Mesenchymal stem cell (in vitro differentiated cells and primary cell): ENCODE data around the gene LRRC71.
A peak's percentile ranks its signal among the peaks of the same experiment; 100 is the strongest.

Experiments
- DNase-seq: peaks from one replicate; pipeline ENCODE4 v3.0.0-alpha.2; 2013
- H2AFZ ChIP-seq: one replicate; pipeline ENCODE4 v1.6.1; 2013; ENCODE audit warnings: low read depth, mild to moderate bottlenecking, control low read depth, inconsistent platforms, low read length, moderate library complexity
- H2AK5ac ChIP-seq: 2 replicates; pipeline ENCODE4 v1.6.1; 2013; ENCODE audit warnings: low read length, moderate library complexity, mild to moderate bottlenecking, inconsistent platforms; ENCODE audit not compliant: severe bottlenecking
- H2BK120ac ChIP-seq: one replicate; pipeline ENCODE4 v1.6.1; 2013; ENCODE audit warnings: low read depth, mild to moderate bottlenecking, inconsistent platforms, low read length, moderate library complexity
- H2BK12ac ChIP-seq, 2 experiments: one replicate each; pipeline ENCODE4 v1.6.1; 2013; ENCODE audit warnings: inconsistent platforms in 2 of 2, low read length in 2 of 2, mild to moderate bottlenecking in 2 of 2, moderate library complexity in 2 of 2, control low read depth in 1 of 2
- H2BK15ac ChIP-seq: one replicate; pipeline ENCODE4 v1.6.1; 2013; ENCODE audit warnings: mild to moderate bottlenecking, low read depth, inconsistent platforms; ENCODE audit not compliant: poor library complexity, severe bottlenecking
- H2BK5ac ChIP-seq: 2 replicates; pipeline ENCODE4 v1.6.1; 2013; ENCODE audit warnings: low read depth, mild to moderate bottlenecking, low read length, control low read depth, inconsistent platforms; ENCODE audit not compliant: poor library complexity, severe bottlenecking
- H3K14ac ChIP-seq, 2 experiments: one replicate each; pipeline ENCODE4 v1.6.1; 2013; ENCODE audit warnings: inconsistent platforms in 2 of 2, low read length in 2 of 2, control low read depth in 1 of 2, mild to moderate bottlenecking in 1 of 2, moderate library complexity in 1 of 2
- H3K18ac ChIP-seq, 2 experiments: one replicate each; pipeline ENCODE4 v1.6.1; 2013; ENCODE audit warnings: inconsistent platforms in 2 of 2, low read length in 2 of 2, control low read depth in 1 of 2, low read depth in 1 of 2, mild to moderate bottlenecking in 1 of 2
- H3K23ac ChIP-seq, 2 experiments: one replicate each; pipeline ENCODE4 v1.6.1; 2013; ENCODE audit warnings: inconsistent platforms in 2 of 2, low read length in 2 of 2, mild to moderate bottlenecking in 2 of 2, moderate library complexity in 2 of 2, control low read depth in 1 of 2
- H3K27ac ChIP-seq: 2 replicates; pipeline ENCODE4 v1.5.1; 2013; ENCODE audit warnings: mild to moderate bottlenecking, moderate library complexity, low read length, control low read depth, inconsistent platforms; ENCODE audit not compliant: poor library complexity, severe bottlenecking
- H3K27me3 ChIP-seq, 2 experiments: 2 replicates each; pipeline versions ENCODE4 v1.6.1 to v1.7.0; 2013; ENCODE audit warnings: low read length in 2 of 2, mild to moderate bottlenecking in 2 of 2, moderate library complexity in 2 of 2, control low read depth in 1 of 2, inconsistent platforms in 1 of 2; ENCODE audit not compliant: control insufficient read depth in 1 of 2, insufficient read depth in 1 of 2
- H3K36me3 ChIP-seq, 2 experiments: 2 replicates each; pipeline versions ENCODE4 v1.6.1 to v1.7.0; 2013; ENCODE audit warnings: low read length in 2 of 2, control low read depth in 1 of 2, inconsistent platforms in 1 of 2, low read depth in 1 of 2, mild to moderate bottlenecking in 1 of 2; ENCODE audit not compliant: insufficient read depth in 2 of 2, control insufficient read depth in 1 of 2
- H3K4ac ChIP-seq, 2 experiments: one replicate each; pipeline ENCODE4 v1.6.1; 2013; ENCODE audit warnings: inconsistent platforms in 2 of 2, low read length in 2 of 2, mild to moderate bottlenecking in 2 of 2, moderate library complexity in 2 of 2, control low read depth in 1 of 2, low read depth in 1 of 2
- H3K4me1 ChIP-seq: 2 replicates; pipeline ENCODE4 v1.6.1; 2013; ENCODE audit warnings: low read depth, low read length, control low read depth; ENCODE audit not compliant: control insufficient read depth, insufficient read depth
- H3K4me2 ChIP-seq: 2 replicates; pipeline ENCODE4 v1.6.1; 2013; ENCODE audit warnings: low read length, mild to moderate bottlenecking, inconsistent platforms; ENCODE audit not compliant: poor library complexity, severe bottlenecking
- H3K4me3 ChIP-seq, 2 experiments: 2 replicates each; pipeline versions ENCODE4 v1.5.1 to v1.7.0; 2013; ENCODE audit warnings: low read length in 2 of 2, mild to moderate bottlenecking in 2 of 2, control low read depth in 1 of 2, low read depth in 1 of 2; ENCODE audit not compliant: insufficient read depth in 1 of 2
- H3K79me1 ChIP-seq: replicated peaks from 2 replicates; pipeline ENCODE4 v1.6.1; 2013; ENCODE audit warnings: mild to moderate bottlenecking, control low read depth, low read length, inconsistent platforms; ENCODE audit not compliant: poor library complexity, severe bottlenecking
- H3K9ac ChIP-seq: 2 replicates; pipeline ENCODE4 v1.7.0; 2013; ENCODE audit warnings: mild to moderate bottlenecking, low read length, moderate library complexity
- H3K9me3 ChIP-seq: 2 replicates; pipeline ENCODE4 v1.7.0; 2013; ENCODE audit warnings: mild to moderate bottlenecking, low read length; ENCODE audit not compliant: control insufficient read depth
- H4K8ac ChIP-seq: one replicate; pipeline ENCODE4 v1.6.1; 2013; ENCODE audit warnings: inconsistent platforms, mild to moderate bottlenecking, low read length, moderate library complexity
- H4K91ac ChIP-seq: one replicate; pipeline ENCODE4 v1.6.1; 2013; ENCODE audit warnings: mild to moderate bottlenecking, low read length, inconsistent platforms
- WGBS: methylation state at CpG from one replicate; pipeline ENCODE4 v1.1.7; 2013; ENCODE audit warnings: mixed read lengths; 5-methylcytosine and 5-hydroxymethylcytosine counted together

Gene LRRC71

DNA sequence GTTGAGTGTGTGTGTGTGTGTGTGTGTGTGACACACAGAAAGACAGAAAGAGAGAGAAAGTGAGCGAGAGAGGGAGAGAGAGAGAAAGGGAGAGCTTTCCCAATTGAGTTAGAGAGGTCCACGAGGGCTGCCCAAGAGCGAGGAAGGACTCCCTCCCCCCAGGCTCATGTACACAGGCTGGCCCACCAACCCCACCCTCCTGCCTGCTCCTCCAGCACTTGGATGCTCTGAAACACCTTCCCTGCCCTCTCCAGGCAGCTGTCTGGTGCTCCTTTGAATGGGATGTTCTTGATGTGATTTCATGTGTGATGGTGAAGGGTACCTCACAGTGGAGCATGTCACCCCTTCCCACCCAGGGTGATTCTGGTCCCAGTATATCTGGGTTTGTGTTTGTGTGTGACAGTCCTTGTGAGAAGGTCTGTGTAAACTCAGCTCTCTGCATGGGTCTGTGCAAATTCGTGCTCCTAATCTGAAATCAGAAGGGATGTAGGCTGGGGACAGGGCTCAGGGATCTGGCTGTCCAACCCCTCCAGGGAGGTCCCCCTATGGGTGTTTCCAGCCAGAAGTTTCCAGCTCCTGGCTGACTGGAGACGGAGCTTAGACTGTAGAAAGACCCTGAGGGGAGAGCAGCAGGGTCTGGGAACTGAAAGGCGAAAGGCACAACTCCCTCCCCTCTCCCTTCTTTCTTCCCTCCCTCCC is 33.7 kb upstream of the LRRC71 start:
- no peaks in the 10 kb centered on the region for H3K79me1 ChIP-seq
- no peak overlapping the region for H3K27ac ChIP-seq
- H3K4me2 ChIP-seq = no peak overlapping the region
- H3K4ac ChIP-seq = peak overlapping the region in 1 of 2 experiments; percentile 52
- no peaks in the 10 kb centered on the region for H3K4me1 ChIP-seq
- H4K91ac ChIP-seq = no peak overlapping the region
- no peak overlapping the region for H3K23ac ChIP-seq
- H2AK5ac ChIP-seq = no peak overlapping the region
- no peak overlapping the region for H2BK12ac ChIP-seq
- H3K14ac ChIP-seq = no peak overlapping the region
- H3K4me3 ChIP-seq = no peak overlapping the region
- no peak overlapping the region for H4K8ac ChIP-seq
- no peak overlapping the region for H3K9ac ChIP-seq
- H3K18ac ChIP-seq = no peak overlapping the region
- H2BK5ac ChIP-seq = no peak overlapping the region
- peaks cover 0 to 3% of the 10 kb centered on the region in 2 experiments for H3K36me3 ChIP-seq
- 14% methylated on average over 2 of the region's 6 CpGs for WGBS
- no peak overlapping the region for H2AFZ ChIP-seq
- H2BK120ac ChIP-seq = no peak overlapping the region
- no peak overlapping the region for H2BK15ac ChIP-seq
- DNase-seq = no peak
- peaks cover 60 to 70% of the 10 kb centered on the region in 2 experiments for H3K27me3 ChIP-seq
- H3K9me3 ChIP-seq = no peaks in the 10 kb centered on the region

DNA sequence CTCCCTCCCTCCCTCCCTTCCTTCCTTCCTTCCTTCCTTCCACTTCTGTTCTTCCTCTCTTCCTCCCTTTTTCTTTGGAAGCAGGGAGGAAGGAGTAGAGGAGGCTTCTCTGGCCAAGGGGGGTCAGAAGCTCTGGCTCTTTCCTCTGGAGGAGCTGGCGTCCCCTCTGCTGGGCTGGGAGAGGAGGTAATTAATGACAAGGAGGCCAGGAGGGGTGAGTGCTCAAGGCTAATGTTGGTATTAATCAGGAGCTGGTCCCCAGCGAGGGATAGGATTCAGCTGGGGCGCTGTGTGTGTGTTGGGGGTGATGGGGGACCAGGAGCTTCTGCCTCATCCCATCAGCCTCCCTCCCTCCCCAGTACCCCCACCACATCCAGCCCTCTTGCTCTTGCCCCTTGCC is 33.1 kb upstream of the LRRC71 start:
- 0% methylated on average over 1 of the region's 3 CpGs for WGBS
- peaks cover 0 to 3% of the 10 kb centered on the region in 2 experiments for H3K36me3 ChIP-seq
- H4K8ac ChIP-seq = no peak overlapping the region
- H4K91ac ChIP-seq = no peak overlapping the region
- no peak overlapping the region for H3K4me3 ChIP-seq
- no peak overlapping the region for H3K4ac ChIP-seq
- H2AK5ac ChIP-seq = no peak overlapping the region
- H3K9ac ChIP-seq = no peak overlapping the region
- peaks cover 54 to 65% of the 10 kb centered on the region in 2 experiments for H3K27me3 ChIP-seq
- H3K4me2 ChIP-seq = no peak overlapping the region
- H2BK15ac ChIP-seq = no peak overlapping the region
- H3K18ac ChIP-seq = no peak overlapping the region
- no peaks in the 10 kb centered on the region for H3K9me3 ChIP-seq
- H2AFZ ChIP-seq = no peak overlapping the region
- H2BK120ac ChIP-seq = no peak overlapping the region
- H3K23ac ChIP-seq = no peak overlapping the region
- no peak overlapping the region for H3K14ac ChIP-seq
- H3K27ac ChIP-seq = no peak overlapping the region
- no peaks in the 10 kb centered on the region for H3K4me1 ChIP-seq
- DNase-seq = no peak
- no peak overlapping the region for H2BK12ac ChIP-seq
- H3K79me1 ChIP-seq = no peaks in the 10 kb centered on the region
- no peak overlapping the region for H2BK5ac ChIP-seq

DNA sequence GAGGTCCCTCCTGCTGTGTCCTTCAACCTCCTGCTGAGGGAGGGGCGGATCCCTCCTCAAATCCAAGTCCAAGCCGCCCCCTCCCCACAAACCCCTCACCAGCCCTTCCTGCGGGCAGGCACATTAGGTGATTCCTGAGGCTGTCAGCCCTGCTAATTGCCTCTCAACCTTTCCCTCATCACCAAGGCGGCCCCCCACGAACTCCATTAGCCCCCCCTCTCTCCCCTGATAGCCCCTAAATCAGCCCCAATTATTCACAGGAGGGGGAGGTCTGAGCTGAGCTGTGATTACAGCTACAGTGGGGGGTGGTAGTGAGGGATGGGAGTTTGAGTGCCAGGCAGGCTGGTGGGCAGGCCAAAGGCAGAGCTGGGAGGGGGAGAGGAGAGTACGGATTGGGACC is 32.7 kb upstream of the LRRC71 start:
- WGBS = 16% methylated on average over 3 of the region's 6 CpGs
- Histone ChIP-seq H2AFZ (no peak overlapping the region), H3K9ac (no peak overlapping the region), H3K23ac (no peak overlapping the region), H2BK12ac (no peak overlapping the region), H3K4me1 (peaks cover 1% of the 10 kb centered on the region), H3K4ac (no peak overlapping the region), H3K14ac (no peak overlapping the region), H3K18ac (no peak overlapping the region), H4K91ac (no peak overlapping the region), H4K8ac (no peak overlapping the region), H2BK120ac (no peak overlapping the region), H2AK5ac (no peak overlapping the region), H3K4me2 (no peak overlapping the region), H2BK15ac (peak overlapping the region; percentile 4), H3K27me3 (peaks cover 50 to 60% of the 10 kb centered on the region in 2 experiments), H2BK5ac (no peak overlapping the region), H3K4me3 (no peak overlapping the region), H3K27ac (no peak overlapping the region), H3K79me1 (no peaks in the 10 kb centered on the region), H3K36me3 (peaks cover 0 to 3% of the 10 kb centered on the region in 2 experiments), H3K9me3 (no peaks in the 10 kb centered on the region)
- no peak for DNase-seq

- Histone ChIP-seq H3K4ac (no peak overlapping the region), H3K36me3 (peaks cover 0 to 3% of the 10 kb centered on the region in 2 experiments), H3K4me1 (peaks cover 20% of the 10 kb centered on the region), H4K91ac (no peak overlapping the region), H4K8ac (peak overlapping the region; percentile 78), H3K14ac (no peak overlapping the region), H3K23ac (no peak overlapping the region), H3K9me3 (no peaks in the 10 kb centered on the region), H3K27ac (no peak overlapping the region), H3K79me1 (no peaks in the 10 kb centered on the region), H3K9ac (no peak overlapping the region), H3K4me2 (no peak overlapping the region), H3K18ac (no peak overlapping the region), H2BK12ac (no peak overlapping the region), H2BK5ac (no peak overlapping the region), H2AK5ac (no peak overlapping the region), H2AFZ (no peak overlapping the region), H2BK120ac (no peak overlapping the region), H3K4me3 (no peak overlapping the region), H3K27me3 (peaks cover 29 to 38% of the 10 kb centered on the region in 2 experiments), H2BK15ac (no peak overlapping the region)
- peak; percentile 80 for DNase-seq
- WGBS = 45% methylated on average over 8 of the region's 8 CpGs
These were observed 30.4 kb upstream of the LRRC71 start for GRCh38 chr1:156889802-156890580.
